Measurements from ENCODE around the gene SLC35F4.
"Not testable (repeated sequence)": the region's sequence is repeated elsewhere in the genome, so short reads cannot be mapped to it uniquely, and the experiment has no call there.

Gene SLC35F4

GRCh38 chr14:57865403-57866198, at the start of gene SLC35F4:
Gene SLC35F4 (minus strand): TSS chr14:57866092.
- peak; percentile 17 for DNase-seq

DNA sequence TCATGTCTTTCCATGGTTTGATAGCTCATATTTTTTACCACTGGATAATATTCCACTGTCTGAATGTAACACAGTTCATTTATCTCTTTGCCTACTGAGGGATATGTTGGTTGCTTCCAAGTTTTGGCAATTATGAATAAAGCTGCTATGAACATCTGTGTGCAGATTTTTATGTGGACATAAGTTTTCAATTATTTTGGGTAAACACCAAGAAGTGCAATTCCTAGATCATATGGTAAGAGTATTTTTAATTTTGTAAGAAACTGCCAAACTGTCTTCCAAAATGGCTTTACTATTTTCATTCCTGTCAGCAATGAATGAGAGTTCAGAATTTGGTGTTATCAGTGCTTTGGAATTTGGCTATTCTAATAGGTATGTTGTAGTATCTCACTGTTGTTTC, 43.7 kb upstream of the SLC35F4 start:
- DNase-seq = no peak

DNA sequence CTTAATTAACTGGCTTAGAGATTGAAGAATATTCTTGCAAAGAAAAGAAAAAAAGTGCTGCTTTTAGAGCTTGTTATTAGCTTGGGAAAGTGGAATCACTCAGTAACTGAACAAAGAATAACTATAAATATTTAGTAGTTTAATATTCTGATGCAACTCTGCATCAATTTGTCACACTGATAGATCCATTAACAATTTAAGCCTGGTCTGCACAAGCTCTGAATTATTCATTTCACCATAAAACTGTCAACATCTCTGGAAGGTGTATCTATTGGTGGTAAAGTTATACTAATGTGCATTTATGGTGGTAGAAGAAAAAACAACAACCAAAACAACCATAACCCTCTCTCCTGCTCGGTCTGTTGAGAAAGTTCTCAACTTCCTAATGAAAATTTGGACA, 38.1 kb upstream of the SLC35F4 start:
- no peak for DNase-seq

GRCh38 chr14:57898837-57899572, 33.1 kb upstream of the SLC35F4 start:
- no peak for DNase-seq

GRCh38 chr14:57897144-57897748, 31.4 kb upstream of the SLC35F4 start:
- no peak for DNase-seq

- no peak for DNase-seq
These were observed 23.4 kb upstream of the SLC35F4 start for GRCh38 chr14:57889245-57889644.

DNA sequence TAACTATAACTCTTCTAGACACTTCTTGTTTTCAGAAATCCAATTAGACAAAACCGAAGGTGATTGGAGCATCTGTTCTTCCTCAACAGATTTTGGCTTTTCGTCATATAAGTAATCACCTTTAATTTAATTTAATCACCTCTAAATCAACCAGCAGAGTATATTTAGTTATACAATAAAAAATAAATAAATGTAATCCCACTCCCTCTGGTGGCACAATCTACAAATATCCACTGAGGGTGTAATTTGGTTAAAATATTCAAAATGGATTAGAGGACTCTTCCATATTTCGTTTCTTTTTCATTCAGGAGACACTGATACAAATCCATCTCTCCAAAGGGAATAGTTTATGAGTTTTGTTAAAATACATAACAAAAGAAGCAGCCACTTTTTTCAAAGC, 18.3 kb upstream of the SLC35F4 start:
- DNase-seq = no peak

- no peak for DNase-seq
These were observed 17.2 kb upstream of the SLC35F4 start for GRCh38 chr14:57883061-57883460.

- DNase-seq = no peak
These were observed 13.6 kb upstream of the SLC35F4 start for GRCh38 chr14:57879516-57879915.

- DNase-seq = no peak
These were observed 10.1 kb upstream of the SLC35F4 start for GRCh38 chr14:57875985-57876384.

- no peak for DNase-seq
These were observed 9.4 kb upstream of the SLC35F4 start for GRCh38 chr14:57875296-57875695.

- DNase-seq = peak; percentile 12
These were observed 5.7 kb upstream of the SLC35F4 start for GRCh38 chr14:57871459-57872080.

GRCh38 chr14:57870686-57871457, 5.0 kb upstream of the SLC35F4 start:
- no peak for DNase-seq

- no peak for DNase-seq
These were observed 3.7 kb upstream of the SLC35F4 start for GRCh38 chr14:57869617-57870016.

DNA sequence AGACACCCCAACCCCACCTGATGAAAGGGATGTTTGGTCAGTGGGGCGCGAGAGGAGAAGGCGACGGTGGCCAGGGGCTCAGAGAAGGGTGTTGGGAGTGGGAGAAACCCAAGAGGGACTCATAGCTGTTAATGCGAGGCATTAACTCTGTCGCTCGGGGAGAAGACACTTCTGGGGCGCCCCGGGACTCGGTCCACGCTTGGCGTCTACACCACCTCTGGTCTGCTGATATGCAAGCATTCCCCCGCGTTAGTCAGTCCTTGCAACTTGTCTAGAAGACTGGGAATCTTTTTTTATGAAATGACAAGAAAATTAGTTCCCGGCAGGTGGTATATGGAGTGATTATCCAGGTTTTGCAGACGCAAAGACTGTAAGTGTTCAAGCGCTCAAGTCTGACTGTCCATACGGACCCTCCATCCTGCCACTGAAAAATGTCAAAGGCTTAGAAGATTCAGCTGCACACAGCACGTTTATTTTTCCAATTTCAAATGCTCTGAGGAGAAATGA, 360 bp upstream of the SLC35F4 start:
- no peak for DNase-seq

GRCh38 chr14:57865066-57865402, 858 bp downstream of the SLC35F4 start:
- DNase-seq = no peak

DNA sequence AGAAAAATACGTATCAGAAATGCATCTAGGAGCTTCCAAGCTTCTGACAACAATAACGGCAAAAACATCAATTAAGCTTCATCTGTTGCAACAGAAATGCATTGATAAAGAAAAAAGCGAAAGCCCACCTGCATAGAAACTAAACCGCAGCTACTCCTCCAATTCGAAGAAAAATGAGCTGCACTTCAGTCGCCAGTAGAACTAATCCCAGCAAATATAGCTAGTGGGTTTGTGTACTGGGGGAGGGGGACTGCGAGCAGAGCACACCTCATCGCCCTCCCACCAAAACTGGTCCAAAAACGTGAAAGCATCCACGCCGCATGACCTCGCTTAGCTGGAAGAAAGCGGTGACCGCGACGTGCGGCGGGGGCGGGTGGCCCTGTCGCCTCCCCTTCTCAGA, 1.2 kb downstream of the SLC35F4 start:
- DNase-seq = no peak

- no peak for DNase-seq
These were observed 2.4 kb downstream of the SLC35F4 start for GRCh38 chr14:57863471-57863870.

GRCh38 chr14:57855666-57856065, 10.2 kb downstream of the SLC35F4 start:
- DNase-seq = not testable (repeated sequence)

- DNase-seq = no peak
These were observed 11.3 kb downstream of the SLC35F4 start for GRCh38 chr14:57854571-57854970.

DNA sequence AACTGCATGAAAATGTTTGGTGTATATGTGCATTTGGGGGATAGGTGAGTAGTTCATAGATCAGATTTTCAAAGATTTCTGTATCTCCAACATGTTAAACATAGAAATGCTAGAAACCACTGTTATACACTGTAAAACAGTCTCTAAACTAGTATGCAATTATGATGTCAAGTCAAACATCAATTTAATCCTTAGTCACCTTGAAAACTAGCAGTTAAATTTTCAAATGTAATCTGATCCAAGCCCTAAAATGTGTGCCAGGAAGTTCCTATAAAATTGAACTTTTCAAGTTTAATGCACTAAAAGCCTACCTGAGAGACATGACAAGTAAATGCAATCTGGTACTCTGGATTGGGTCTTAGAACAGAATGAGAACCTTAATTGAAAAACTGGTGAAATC, 14.5 kb downstream of the SLC35F4 start:
- no peak for DNase-seq

GRCh38 chr14:57848786-57849185, 17.1 kb downstream of the SLC35F4 start:
- DNase-seq = no peak

DNA sequence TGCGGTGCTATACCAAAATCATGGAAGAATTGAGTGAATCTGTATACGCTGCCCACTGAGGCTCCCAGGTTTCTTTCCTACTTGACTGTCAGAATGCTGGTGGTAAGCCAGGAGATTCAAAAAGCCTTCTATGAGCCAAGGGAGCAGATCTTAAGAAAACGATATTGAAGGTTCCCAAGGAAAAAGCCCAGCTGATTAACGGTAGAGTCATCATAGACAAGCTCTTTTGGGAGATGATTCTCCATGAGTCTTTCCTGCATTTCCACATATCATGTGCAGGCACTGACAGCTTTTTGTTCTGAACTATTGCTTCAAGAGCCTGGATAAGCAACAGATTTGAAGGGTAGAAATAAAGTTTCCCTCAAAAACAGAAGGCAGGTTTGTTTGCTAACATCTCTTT, 17.5 kb downstream of the SLC35F4 start:
- no peak for DNase-seq
